ENCODE results near the gene CENPK.

CENPK gene

GRCh38 chr5:65555287-65555686 lies 7.7 kb downstream of the CENPK start:
- no peaks in the 10 kb centered on the region for H3K4me1 ChIP-seq (ENCODE audit: insufficient read depth, low read length)
- no peak overlapping the region for H3K27ac ChIP-seq (ENCODE audit: low read depth, low read length)
- no peaks in the 10 kb centered on the region for H3K27me3 ChIP-seq (ENCODE audit: control insufficient read depth in 1 of 2, insufficient read depth in 2 of 2, low read length in 2 of 2)
- H3K9me3 ChIP-seq (ENCODE audit: low read length) = no peaks in the 10 kb centered on the region
- H3K9ac ChIP-seq (ENCODE audit: low read length) = no peak overlapping the region
- H3K36me3 ChIP-seq (ENCODE audit: insufficient read depth, low read length) = no peaks in the 10 kb centered on the region
- H3K4me3 ChIP-seq (ENCODE audit: low read depth in 1 of 2, low read length in 2 of 2) = no peak overlapping the region

DNA sequence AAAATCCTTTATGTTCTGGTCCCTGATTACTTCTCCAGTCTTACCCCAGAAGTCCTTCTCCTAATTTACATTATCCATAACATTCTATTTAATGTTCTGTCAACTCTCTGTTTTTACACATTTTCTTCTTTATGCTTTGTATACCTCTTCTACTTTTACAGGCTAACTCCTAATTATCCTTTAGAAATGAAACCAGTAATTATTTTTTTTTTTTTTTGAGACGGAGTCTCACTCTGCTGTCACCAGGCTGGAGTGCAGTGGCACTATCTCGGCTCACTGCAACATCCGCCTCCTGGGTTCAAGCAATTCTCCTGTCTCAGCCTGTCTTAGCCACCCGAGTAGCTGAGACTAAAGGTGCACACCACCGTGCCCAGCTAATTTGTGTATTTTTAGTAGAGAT lies 9.0 kb downstream of the CENPK start:
- Histone ChIP-seq H3K36me3 (ENCODE audit: insufficient read depth, low read length) (no peaks in the 10 kb centered on the region), H3K4me3 (ENCODE audit: low read depth in 1 of 2, low read length in 2 of 2) (no peak overlapping the region), H3K27me3 (ENCODE audit: control insufficient read depth in 1 of 2, insufficient read depth in 2 of 2, low read length in 2 of 2) (no peaks in the 10 kb centered on the region), H3K9me3 (ENCODE audit: low read length) (no peaks in the 10 kb centered on the region), H3K27ac (ENCODE audit: low read depth, low read length) (no peak overlapping the region), H3K9ac (ENCODE audit: low read length) (no peak overlapping the region), H3K4me1 (ENCODE audit: insufficient read depth, low read length) (no peaks in the 10 kb centered on the region)

DNA sequence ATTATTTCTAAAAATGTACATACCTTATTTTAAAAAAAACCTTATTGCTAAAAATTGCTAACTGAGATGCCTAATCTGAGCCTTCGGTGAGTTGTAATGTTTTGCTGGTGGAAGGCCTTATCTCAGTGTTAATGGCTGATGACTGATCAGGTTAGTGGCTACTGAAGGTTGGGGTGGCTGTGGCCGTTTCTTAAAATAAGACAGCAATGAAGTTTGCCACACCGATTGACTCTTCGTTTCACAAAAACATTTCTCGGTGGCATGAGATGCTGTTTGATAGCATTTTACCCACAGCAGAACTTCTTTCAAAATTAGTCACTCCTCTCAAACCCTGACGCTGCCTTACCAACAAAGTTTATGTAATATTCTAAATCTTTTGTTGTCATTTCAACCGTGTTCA lies 14.7 kb downstream of the CENPK start:
- Histone ChIP-seq H3K27ac (ENCODE audit: low read depth, low read length) (no peak overlapping the region), H3K9me3 (ENCODE audit: low read length) (no peaks in the 10 kb centered on the region), H3K27me3 (ENCODE audit: control insufficient read depth in 1 of 2, insufficient read depth in 2 of 2, low read length in 2 of 2) (no peaks in the 10 kb centered on the region)

DNA sequence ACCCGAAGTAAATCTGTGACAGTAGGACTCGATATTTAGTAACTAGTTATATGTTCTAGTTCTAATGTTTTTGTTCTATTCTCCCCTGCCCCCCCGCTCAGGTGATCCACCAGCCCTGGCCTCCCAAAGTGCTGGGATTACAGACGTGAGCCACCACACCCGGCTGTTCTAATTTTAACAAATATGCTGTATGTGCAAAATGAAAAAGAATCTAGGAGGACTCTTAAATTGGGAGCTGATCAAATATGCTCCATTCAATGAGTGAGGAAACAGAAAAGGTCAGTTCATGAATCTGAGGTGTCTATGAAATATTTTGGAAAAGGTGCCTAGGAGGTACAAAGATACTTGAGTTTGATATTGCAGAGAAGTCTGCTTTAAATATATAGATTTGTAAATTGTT lies 16.8 kb downstream of the CENPK start:
- Histone ChIP-seq H3K4me1 (ENCODE audit: insufficient read depth, low read length) (no peaks in the 10 kb centered on the region), H3K27ac (ENCODE audit: low read depth, low read length) (no peak overlapping the region), H3K9me3 (ENCODE audit: low read length) (no peaks in the 10 kb centered on the region), H3K9ac (ENCODE audit: low read length) (no peak overlapping the region), H3K4me3 (ENCODE audit: low read depth in 1 of 2, low read length in 2 of 2) (no peak overlapping the region), H3K27me3 (ENCODE audit: control insufficient read depth in 1 of 2, insufficient read depth in 2 of 2, low read length in 2 of 2) (no peaks in the 10 kb centered on the region), H3K36me3 (ENCODE audit: insufficient read depth, low read length) (no peaks in the 10 kb centered on the region)

More for the DNA sequence above, 14.7 kb downstream of the CENPK start:
- Histone ChIP-seq H3K9ac (ENCODE audit: low read length) (no peak overlapping the region), H3K4me3 (ENCODE audit: low read depth in 1 of 2, low read length in 2 of 2) (no peak overlapping the region), H3K4me1 (ENCODE audit: insufficient read depth, low read length) (no peaks in the 10 kb centered on the region), H3K36me3 (ENCODE audit: insufficient read depth, low read length) (no peaks in the 10 kb centered on the region)

GRCh38 chr5:65544473-65544872 lies 18.5 kb downstream of the CENPK start:
- Histone ChIP-seq H3K4me3 (ENCODE audit: low read depth in 1 of 2, low read length in 2 of 2) (no peak overlapping the region), H3K9ac (ENCODE audit: low read length) (no peak overlapping the region), H3K36me3 (ENCODE audit: insufficient read depth, low read length) (no peaks in the 10 kb centered on the region), H3K9me3 (ENCODE audit: low read length) (no peaks in the 10 kb centered on the region), H3K27me3 (ENCODE audit: control insufficient read depth in 1 of 2, insufficient read depth in 2 of 2, low read length in 2 of 2) (no peaks in the 10 kb centered on the region), H3K4me1 (ENCODE audit: insufficient read depth, low read length) (no peaks in the 10 kb centered on the region), H3K27ac (ENCODE audit: low read depth, low read length) (no peak overlapping the region)

- Histone ChIP-seq H3K27ac (ENCODE audit: low read depth, low read length) (no peak overlapping the region), H3K9me3 (ENCODE audit: low read length) (no peaks in the 10 kb centered on the region), H3K36me3 (ENCODE audit: insufficient read depth, low read length) (no peaks in the 10 kb centered on the region), H3K4me1 (ENCODE audit: insufficient read depth, low read length) (no peaks in the 10 kb centered on the region), H3K27me3 (ENCODE audit: control insufficient read depth in 1 of 2, insufficient read depth in 2 of 2, low read length in 2 of 2) (no peaks in the 10 kb centered on the region), H3K4me3 (ENCODE audit: low read depth in 1 of 2, low read length in 2 of 2) (no peak overlapping the region), H3K9ac (ENCODE audit: low read length) (no peak overlapping the region)
Observed at GRCh38 chr5:65539827-65540226, 23.1 kb downstream of the CENPK start.

GRCh38 chr5:65535529-65535987 lies 27.4 kb downstream of the CENPK start:
- no peak overlapping the region for H3K4me3 ChIP-seq (ENCODE audit: low read depth in 1 of 2, low read length in 2 of 2)
- H3K9me3 ChIP-seq (ENCODE audit: low read length) = no peaks in the 10 kb centered on the region
- H3K36me3 ChIP-seq (ENCODE audit: insufficient read depth, low read length) = no peaks in the 10 kb centered on the region
- no peaks in the 10 kb centered on the region for H3K27me3 ChIP-seq (ENCODE audit: control insufficient read depth in 1 of 2, insufficient read depth in 2 of 2, low read length in 2 of 2)
- H3K27ac ChIP-seq (ENCODE audit: low read depth, low read length) = no peak overlapping the region
- H3K4me1 ChIP-seq (ENCODE audit: insufficient read depth, low read length) = no peaks in the 10 kb centered on the region
- no peak overlapping the region for H3K9ac ChIP-seq (ENCODE audit: low read length)

- no peaks in the 10 kb centered on the region for H3K4me1 ChIP-seq (ENCODE audit: insufficient read depth, low read length)
- no peaks in the 10 kb centered on the region for H3K36me3 ChIP-seq (ENCODE audit: insufficient read depth, low read length)
- no peak overlapping the region for H3K27ac ChIP-seq (ENCODE audit: low read depth, low read length)
- no peak overlapping the region for H3K4me3 ChIP-seq (ENCODE audit: low read depth in 1 of 2, low read length in 2 of 2)
- H3K27me3 ChIP-seq (ENCODE audit: control insufficient read depth in 1 of 2, insufficient read depth in 2 of 2, low read length in 2 of 2) = no peaks in the 10 kb centered on the region
- H3K9ac ChIP-seq (ENCODE audit: low read length) = no peak overlapping the region
- H3K9me3 ChIP-seq (ENCODE audit: low read length) = no peaks in the 10 kb centered on the region
Observed at GRCh38 chr5:65530904-65531303, 32.1 kb downstream of the CENPK start.

- Histone ChIP-seq H3K27ac (ENCODE audit: low read depth, low read length) (no peak overlapping the region), H3K27me3 (ENCODE audit: control insufficient read depth in 1 of 2, insufficient read depth in 2 of 2, low read length in 2 of 2) (no peaks in the 10 kb centered on the region), H3K4me3 (ENCODE audit: low read depth in 1 of 2, low read length in 2 of 2) (no peak overlapping the region)
Observed at GRCh38 chr5:65525726-65526125, 37.2 kb downstream of the CENPK start.

GRCh38 chr5:65512170-65512937 lies 50.6 kb downstream of the CENPK start:
- Histone ChIP-seq H3K9me3 (ENCODE audit: low read length) (no peaks in the 10 kb centered on the region), H3K4me3 (ENCODE audit: low read depth in 1 of 2, low read length in 2 of 2) (no peak overlapping the region), H3K27me3 (ENCODE audit: control insufficient read depth in 1 of 2, insufficient read depth in 2 of 2, low read length in 2 of 2) (no peaks in the 10 kb centered on the region), H3K4me1 (ENCODE audit: insufficient read depth, low read length) (no peaks in the 10 kb centered on the region), H3K9ac (ENCODE audit: low read length) (no peak overlapping the region), H3K36me3 (ENCODE audit: insufficient read depth, low read length) (no peaks in the 10 kb centered on the region), H3K27ac (ENCODE audit: low read depth, low read length) (no peak overlapping the region)

More at GRCh38 chr5:65525726-65526125, 37.2 kb downstream of the CENPK start:
- no peaks in the 10 kb centered on the region for H3K9me3 ChIP-seq (ENCODE audit: low read length)
- no peak overlapping the region for H3K9ac ChIP-seq (ENCODE audit: low read length)
- no peaks in the 10 kb centered on the region for H3K36me3 ChIP-seq (ENCODE audit: insufficient read depth, low read length)
- H3K4me1 ChIP-seq (ENCODE audit: insufficient read depth, low read length) = no peaks in the 10 kb centered on the region

- Histone ChIP-seq H3K9me3 (ENCODE audit: low read length) (no peaks in the 10 kb centered on the region), H3K4me1 (ENCODE audit: insufficient read depth, low read length) (no peaks in the 10 kb centered on the region), H3K27ac (ENCODE audit: low read depth, low read length) (no peak overlapping the region), H3K4me3 (ENCODE audit: low read depth in 1 of 2, low read length in 2 of 2) (no peak overlapping the region), H3K9ac (ENCODE audit: low read length) (no peak overlapping the region), H3K36me3 (ENCODE audit: insufficient read depth, low read length) (no peaks in the 10 kb centered on the region), H3K27me3 (ENCODE audit: control insufficient read depth in 1 of 2, insufficient read depth in 2 of 2, low read length in 2 of 2) (no peaks in the 10 kb centered on the region)
Observed at GRCh38 chr5:65508978-65509377, 54.0 kb downstream of the CENPK start.

- Histone ChIP-seq H3K27ac (ENCODE audit: low read depth, low read length) (no peak overlapping the region), H3K4me1 (ENCODE audit: insufficient read depth, low read length) (no peaks in the 10 kb centered on the region), H3K9ac (ENCODE audit: low read length) (no peak overlapping the region), H3K4me3 (ENCODE audit: low read depth in 1 of 2, low read length in 2 of 2) (no peak overlapping the region), H3K36me3 (ENCODE audit: insufficient read depth, low read length) (no peaks in the 10 kb centered on the region), H3K9me3 (ENCODE audit: low read length) (no peaks in the 10 kb centered on the region), H3K27me3 (ENCODE audit: control insufficient read depth in 1 of 2, insufficient read depth in 2 of 2, low read length in 2 of 2) (no peaks in the 10 kb centered on the region)
Observed at GRCh38 chr5:65506961-65507360, 56.0 kb downstream of the CENPK start.
